ENCODE results near the gene CCDC33.

CCDC33 gene

DNA sequence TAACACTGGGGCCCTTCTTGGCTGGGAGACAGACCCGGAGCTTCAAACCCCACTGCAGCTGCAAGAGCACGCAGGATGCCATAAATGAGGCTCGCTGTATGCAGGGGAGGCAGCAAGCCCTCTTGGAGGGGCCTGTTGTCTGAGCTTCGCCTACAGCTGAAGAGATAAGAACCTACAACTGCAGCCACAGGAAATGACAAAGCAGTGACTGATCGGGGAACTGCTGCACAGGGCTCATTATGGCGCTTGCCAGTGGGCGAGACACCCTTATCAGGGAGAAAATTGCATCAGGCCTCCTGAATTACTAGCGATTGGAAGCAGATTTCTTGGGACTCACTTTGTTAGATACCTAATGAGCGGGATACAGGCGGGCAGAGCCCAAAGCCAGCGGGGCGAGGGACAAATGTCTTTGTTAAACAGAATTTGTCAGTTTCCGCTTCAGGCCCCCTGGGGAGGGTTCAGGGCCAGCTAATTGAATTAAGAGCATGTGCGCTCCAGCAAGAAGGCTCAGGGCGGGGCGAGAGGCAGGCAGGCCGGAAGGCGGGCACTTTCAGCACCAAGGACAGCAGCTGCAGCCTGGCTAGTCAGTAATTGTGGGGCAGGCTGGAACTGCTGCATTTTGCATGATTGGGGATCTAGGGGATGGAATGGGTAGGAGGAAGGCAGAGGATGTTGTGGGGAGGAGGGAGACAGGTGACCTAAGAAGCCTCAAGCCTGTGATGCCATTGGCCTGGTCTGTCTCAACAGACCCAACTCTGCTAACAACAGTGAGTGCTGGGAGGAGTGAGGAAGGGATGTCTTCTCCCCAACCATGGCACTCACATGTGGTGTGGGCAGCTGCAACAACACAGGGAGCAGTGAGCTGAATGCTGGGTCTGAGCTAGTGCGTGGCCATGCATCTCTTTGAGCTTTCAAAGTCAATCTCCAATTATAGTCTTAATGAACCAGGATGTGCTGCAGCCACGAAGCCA, 55.3 kb downstream of the CCDC33 start:
- no peak for DNase-seq

DNA sequence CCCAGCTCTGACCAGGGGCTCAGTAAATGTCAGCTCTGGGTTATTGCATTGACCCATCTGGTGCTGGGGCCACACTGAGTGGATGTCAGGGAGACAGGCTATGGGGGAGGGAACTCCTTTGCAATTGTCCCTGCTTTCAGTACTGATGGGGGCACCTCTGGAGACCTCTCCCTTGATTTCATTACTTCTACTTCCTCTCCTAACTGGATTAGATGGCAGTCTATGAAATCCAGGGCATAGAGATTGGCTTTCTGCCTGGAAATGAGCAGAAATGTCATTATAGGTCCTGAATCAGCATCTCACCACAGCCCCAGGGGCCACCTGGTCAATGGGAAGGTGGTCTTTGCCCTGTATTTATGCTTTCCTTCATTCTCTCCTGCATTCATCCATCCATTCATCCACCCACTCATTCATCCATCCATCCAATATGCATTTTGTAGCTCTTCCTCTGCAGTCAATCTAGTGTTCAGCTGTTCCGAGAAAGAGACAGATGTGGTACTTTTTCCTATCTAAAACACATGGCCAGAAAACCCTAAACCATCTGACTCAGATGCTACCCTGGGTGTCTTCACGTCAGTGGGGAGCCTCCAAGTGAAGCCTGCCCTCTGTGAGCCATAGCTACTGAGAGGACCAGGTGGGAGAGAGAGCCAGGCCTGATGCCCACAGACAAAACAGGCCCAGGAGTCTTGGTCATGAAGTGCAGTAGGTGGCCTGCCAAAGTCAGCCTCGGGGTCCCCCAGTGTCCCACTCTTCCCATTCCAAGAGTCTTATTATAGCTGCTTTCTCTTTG, 57.1 kb downstream of the CCDC33 start:
- no peak for DNase-seq

DNA sequence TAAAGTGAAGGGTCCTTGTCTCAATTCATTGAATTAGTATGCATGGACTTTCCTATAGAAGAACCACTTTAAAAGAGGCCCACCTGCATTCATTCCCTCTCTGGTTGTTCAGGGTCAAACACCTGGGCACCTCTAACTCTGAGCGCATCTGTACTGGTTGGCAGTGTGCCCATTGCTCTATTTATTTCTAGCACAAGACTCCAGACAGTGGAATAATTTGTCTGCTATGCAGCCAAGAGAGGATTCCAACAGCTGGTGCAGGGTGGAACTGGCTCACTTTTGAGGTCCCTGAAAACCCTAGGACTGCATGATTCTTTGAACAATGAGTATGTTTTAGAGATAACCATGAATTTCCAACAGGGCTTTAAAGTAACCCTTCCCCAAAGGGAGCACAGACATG, 57.9 kb downstream of the CCDC33 start:
- DNase-seq: no peak

DNA sequence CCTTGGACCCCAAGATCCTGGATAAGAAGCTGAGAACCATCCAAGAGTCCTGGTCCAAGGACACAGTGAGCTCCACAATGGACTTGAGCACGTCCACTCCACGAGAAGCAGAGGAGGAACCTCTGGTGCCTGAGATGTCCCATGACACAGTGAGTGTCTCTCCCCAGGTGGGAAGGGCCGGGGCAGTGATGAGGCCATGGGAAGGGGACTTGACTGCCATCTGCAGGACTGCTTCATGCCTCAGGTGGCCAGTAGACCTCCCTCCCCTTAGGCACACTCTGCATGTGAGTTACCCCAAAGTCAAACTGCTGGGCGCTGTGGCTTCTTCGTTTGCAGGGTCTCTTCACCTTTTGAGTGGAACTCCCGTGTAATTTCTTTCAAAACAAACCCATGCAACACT, 59.7 kb downstream of the CCDC33 start:
- no peak for DNase-seq

DNA sequence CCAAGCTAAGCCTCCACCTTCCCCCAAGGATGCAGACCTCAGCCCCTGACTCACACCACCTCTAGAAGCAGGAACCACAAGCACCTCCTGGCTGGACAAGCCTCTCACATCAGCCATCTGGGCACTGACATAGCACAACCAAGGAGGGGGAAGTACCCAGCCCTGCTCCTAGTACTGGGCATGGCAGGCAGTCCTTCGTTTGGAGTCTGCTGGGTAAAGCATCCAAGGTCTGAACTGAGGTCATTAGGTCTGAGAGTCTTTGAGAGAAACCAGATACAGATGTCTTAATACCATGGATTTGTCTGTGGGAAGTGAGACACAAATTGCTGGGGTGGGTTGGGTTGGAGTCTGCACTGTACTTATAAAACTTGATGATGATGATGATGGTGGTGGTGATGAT, 61.8 kb downstream of the CCDC33 start:
- DNase-seq: no peak

DNA sequence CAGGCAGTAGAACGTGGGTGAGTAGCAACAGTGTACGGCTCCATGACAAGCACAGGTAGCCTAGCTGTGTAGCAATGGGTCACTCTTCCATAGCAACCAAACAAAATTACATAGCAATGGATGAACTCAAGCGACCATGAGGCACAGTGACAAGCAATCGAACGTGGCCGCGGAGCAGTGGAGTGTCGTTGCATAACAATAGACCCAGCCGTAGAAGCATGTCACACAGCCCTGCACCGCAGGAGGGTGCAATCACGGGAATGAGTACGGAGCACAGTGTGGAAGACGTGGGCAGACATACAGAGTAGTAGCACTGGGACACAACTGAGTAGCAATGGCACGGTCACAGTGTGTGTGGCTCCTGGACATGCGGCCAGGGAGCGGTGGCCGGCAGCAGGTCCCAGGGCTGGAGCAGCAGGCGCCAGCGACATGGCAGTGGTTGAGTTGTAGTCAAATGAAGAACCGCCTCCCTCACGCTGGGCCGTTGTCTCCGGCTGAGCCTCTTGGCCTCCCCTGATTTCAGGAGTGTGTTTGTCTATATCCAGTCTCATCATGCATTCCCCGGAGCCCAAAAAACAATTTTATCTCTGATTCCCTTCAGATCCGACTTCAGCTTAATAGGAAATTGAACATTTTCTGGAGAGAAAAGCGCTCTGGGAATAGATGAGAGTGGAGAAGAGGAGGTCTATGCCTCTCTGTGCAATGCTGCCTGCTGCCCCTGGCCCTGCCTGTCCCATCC, 64.1 kb downstream of the CCDC33 start:
- no peak for DNase-seq

GRCh38 chr15:74301583-74302361, 65.6 kb downstream of the CCDC33 start:
- no peak for DNase-seq

GRCh38 chr15:74302821-74303359, 66.8 kb downstream of the CCDC33 start:
- no peak for DNase-seq

- DNase-seq: no peak
Measured at GRCh38 chr15:74303741-74304309, 67.7 kb downstream of the CCDC33 start.

DNA sequence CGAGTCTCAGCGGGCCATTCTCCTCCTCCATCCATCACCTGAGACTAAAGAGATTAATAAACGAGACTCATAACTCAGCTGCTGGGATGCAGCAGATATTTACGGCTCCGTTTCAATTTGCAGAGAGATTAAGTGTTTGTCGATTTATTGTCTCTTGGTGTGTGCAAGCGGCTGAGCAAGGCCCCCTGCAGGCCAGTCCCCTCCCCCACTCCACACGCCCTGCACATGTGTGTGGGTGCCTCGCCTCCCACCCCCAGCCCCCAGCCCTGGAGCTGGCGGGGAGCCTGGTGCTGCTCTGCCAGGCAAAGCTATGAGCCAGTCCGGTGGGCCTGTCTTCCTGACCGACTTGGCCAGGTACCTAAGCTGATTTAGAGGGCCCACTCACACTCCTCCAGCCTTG, 68.3 kb downstream of the CCDC33 start:
- no peak for DNase-seq

DNA sequence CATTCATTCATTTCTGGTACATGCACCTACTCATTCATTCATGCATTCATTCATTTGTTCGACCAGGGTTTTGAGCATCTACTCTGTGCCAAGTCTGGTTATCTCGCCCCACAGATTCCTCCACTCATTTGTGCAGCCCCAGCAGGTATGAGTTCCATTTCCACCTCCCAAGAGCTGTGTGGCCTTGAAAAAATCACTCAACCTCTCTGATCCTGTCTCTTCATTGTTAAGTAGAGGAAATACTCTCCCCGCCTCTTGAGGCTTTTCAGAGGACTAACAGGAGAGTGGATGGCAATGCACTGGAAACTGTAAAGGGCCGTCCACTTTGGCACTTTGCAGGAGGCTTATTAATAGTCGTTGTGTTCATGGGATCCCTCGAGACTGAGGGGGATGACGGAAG, 69.6 kb downstream of the CCDC33 start:
- DNase-seq: no peak

DNA sequence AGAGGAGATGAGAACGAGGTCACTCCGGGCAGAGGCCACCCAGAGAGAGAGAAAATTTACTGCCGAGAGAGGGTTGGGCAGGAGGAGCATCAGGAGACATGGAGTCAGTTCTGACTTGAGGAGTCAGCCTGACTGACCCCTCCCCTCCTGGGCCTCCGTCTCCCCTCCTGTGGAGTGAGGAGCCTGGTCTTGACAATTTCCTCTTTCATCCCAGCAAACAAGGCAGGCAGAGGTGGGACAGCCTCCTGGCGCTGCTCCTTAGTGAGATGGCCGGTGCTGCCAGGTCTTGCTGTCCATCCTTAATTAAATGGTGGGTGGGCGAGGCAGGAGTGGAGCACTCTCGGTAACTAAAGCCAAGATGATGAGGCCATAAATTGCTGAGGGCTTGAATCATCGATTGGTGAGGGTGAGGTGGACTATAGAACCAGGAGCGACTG, 70.7 kb downstream of the CCDC33 start:
- DNase-seq: no peak

GRCh38 chr15:74307827-74308811, 72.0 kb downstream of the CCDC33 start:
- no peak for DNase-seq

GRCh38 chr15:74311734-74312444, 75.8 kb downstream of the CCDC33 start:
- DNase-seq: no peak

DNA sequence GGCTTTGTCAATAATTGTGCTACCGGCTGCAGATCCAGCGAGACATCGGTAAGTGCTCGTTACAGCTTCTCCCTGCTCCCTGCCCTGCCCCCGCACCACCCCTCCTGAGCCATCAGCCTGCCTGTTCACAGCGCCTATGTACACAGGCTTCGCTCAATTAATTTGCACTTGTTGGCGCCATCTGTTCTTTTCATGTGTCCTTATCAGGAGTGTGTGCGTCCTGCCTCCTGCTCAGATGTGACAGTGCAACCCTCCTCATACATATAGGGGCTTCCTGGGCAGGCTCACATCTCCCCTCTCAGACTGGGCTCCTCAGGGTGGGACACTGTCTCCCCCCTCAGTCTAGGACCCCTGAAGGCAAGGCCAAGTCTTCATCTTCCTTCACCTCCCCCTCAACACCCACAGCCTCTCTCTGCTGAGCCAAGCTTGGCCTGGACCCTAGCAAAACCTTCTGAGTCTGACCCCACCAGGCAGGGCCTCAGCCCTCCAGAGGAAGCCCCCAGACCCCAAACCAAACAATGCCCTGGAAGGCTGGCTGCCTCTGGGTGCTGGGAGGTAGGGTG, 76.4 kb downstream of the CCDC33 start:
- no peak for DNase-seq

DNA sequence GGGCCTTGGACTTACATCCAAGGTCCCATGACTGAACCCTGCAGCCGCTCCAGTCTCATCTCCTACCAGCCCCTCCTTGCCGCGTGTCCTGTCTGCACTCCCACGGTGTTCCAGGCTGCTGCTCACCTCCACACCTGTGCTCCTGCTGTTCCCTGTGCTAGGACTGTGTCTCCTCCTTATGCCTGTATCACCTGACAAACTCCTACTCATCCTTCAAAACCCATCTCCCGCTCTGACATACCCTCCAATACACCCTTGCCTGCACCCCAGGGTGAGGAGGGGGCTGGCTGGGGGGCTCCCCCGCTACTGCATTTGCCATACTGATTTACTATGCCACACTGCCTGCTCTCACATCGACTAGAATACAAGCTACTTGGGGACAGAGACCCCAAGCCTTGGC, 77.8 kb downstream of the CCDC33 start:
- DNase-seq: no peak

DNA sequence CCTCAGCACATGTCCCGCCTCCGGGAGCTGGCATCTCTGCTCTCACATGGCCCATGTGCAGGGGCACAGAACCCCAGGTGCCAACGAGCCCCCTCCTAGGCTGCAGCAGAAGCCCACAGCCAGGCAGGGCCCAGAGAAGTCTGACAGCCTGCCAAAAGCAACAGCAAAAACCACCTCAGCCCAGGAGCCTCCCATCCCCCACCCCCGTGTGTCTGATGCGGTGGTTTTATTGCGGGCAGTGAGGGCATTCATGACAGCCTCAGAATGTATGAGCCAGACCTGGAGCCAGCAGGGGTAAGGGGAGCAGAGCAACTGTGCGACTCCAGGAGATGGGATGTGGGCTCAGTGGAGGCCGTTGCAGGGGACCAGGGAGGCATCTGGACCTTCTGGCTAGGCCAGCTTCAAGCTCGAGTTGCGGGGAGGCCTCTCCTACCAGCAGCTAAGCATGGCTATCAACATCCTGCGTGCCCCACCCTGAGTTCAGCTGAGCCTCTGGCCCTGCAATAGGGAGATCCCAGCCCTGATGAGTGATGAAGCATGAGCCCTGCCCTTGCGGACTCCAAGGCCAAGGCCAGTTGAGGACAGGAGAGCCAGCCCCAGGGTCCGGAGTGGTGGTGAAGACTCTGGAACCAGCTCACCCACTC, 78.8 kb downstream of the CCDC33 start:
- DNase-seq: no peak

GRCh38 chr15:74315626-74316025, 79.5 kb downstream of the CCDC33 start:
- no peak for DNase-seq

DNA sequence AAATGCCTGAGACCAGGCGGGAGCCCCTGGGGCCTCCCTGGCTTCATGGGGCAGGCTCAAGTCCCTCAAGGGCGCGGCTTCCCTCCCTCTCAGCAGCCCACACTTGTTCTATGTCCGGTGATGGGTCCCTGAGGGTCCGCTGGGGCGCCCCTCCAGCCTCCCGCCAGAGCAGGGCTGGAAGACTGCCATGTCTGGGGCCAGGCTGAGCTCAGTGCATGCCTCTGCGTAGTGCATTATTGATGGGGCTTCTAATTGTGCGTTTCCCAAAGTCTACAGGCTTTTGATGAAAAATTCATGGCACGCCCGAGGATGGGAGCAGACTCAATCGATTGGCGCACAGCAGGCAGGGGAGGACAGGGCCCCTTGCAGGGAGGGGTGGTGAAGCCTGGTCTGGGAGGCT, 80.0 kb downstream of the CCDC33 start:
- no peak for DNase-seq
